Thyroid gland (tissue), 4 donors: ENCODE data around the gene RXFP2.

ENCODE experiments used
- CTCF ChIP-seq, 6 experiments: fragments of 200-600 bp in 3 of 6; fragments of 450-650 bp in 3 of 6; sonication (generic) in 3 of 6; IDR thresholded peaks; one replicate each; pipeline ENCODE4 v1.5.1; 2016 to 2019; ENCODE audit warnings: antibody characterized with exemption in 6 of 6, mild to moderate bottlenecking in 2 of 6, inconsistent platforms in 1 of 6, moderate library complexity in 1 of 6
- POLR2A ChIP-seq, 2 donors: fragments of 450-650 bp; IDR thresholded peaks; one replicate each; pipeline ENCODE4 v1.6.1; 2017; ENCODE audit warnings: antibody characterized with exemption in 2 of 2, mild to moderate bottlenecking in 2 of 2, moderate library complexity in 1 of 2

- peak in 4 of 6 experiments; percentile 9 to 68 (median 58) for TF ChIP-seq CTCF (IDR thresholded peaks at IDR 0.05)
- TF ChIP-seq POLR2A (IDR thresholded peaks at IDR 0.05), result no peak
Observed at GRCh38 chr13:31797154-31797775, 57.9 kb downstream of the RXFP2 start.
